ENCODE results near the gene MYO5B.

DNA sequence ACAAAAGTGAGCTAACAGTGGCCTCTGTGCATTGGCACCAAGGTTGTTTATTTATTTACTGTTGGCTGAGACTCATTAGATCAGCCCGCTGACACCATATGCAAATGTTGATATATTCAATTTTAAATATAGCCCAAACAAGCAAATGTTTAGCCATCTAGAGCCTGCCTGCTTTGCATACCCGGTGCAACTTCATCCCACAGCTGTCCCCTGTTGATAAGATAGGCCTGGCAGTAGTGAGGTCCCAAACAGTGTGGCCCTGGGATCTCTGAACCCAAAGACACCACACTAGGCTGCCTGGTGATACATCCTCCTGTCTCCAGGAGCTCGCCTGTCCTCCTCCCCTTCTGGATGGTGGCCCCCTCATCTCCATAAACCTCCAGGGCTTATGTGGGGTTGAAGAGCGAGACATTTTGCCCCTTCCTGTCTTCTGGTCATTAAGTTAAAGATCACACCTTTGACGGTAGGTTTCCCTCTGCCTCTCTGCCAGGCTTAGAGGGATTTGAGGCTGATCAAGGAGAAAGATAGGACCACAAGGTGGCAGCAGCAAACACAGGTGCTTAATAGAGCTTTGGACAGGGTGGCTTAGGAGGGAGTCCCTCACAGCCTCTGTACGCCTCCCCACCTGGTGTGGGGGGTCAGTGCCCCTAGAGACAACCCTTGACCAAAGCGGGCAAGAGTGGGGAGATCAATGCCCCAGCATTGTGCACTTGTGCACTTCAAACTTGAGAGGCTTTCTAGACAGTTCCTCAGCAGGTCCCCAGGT is 23.7 kb upstream of the MYO5B start:
- TF ChIP-seq POLR2AphosphoS5 (IDR thresholded peaks at IDR 0.05; ENCODE audit: insufficient read depth in 1 of 2, low read depth in 1 of 2) (no peak), POLR2A (IDR thresholded peaks at IDR 0.05) (no peak)
- TF ChIP-seq, protein P1, sequence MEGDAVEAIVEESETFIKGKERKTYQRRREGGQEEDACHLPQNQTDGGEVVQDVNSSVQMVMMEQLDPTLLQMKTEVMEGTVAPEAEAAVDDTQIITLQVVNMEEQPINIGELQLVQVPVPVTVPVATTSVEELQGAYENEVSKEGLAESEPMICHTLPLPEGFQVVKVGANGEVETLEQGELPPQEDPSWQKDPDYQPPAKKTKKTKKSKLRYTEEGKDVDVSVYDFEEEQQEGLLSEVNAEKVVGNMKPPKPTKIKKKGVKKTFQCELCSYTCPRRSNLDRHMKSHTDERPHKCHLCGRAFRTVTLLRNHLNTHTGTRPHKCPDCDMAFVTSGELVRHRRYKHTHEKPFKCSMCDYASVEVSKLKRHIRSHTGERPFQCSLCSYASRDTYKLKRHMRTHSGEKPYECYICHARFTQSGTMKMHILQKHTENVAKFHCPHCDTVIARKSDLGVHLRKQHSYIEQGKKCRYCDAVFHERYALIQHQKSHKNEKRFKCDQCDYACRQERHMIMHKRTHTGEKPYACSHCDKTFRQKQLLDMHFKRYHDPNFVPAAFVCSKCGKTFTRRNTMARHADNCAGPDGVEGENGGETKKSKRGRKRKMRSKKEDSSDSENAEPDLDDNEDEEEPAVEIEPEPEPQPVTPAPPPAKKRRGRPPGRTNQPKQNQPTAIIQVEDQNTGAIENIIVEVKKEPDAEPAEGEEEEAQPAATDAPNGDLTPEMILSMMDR (IDR thresholded peaks at IDR 0.05) = no peak
